Cardiac fibroblast (primary cell): ENCODE data around the gene DRGX.

ENCODE experiments used
- DNase-seq, 2 donors: peaks; one replicate each; pipeline versions ENCODE4 v3.0.0 to v3.0.0-alpha.2; 2010; ENCODE audit warnings: low read depth in 2 of 2
- H3K4me3 ChIP-seq, 2 donors: replicated peaks in 1 of 2; 1 replicate in 1 of 2; 2 replicates in 1 of 2; pipeline ENCODE4 v1.5.1; 2011; ENCODE audit warnings: low read depth in 2 of 2, low read length in 2 of 2, mild to moderate bottlenecking in 2 of 2, moderate library complexity in 1 of 2
- CTCF ChIP-seq: IDR thresholded peaks from one replicate; pipeline ENCODE4 v1.5.1; 2011; ENCODE audit warnings: low read depth, mild to moderate bottlenecking, low read length, inconsistent platforms

The DRGX gene

GRCh38 chr10:49417311-49418052 lies 21.6 kb upstream of the DRGX start:
- DNase-seq: no peak
- TF ChIP-seq CTCF: no peak
- H3K4me3 ChIP-seq: no peak overlapping the region

- no peak for DNase-seq
- H3K4me3 ChIP-seq: no peak overlapping the region
- TF ChIP-seq CTCF: no peak
Measured at GRCh38 chr10:49415846-49416245, 20.0 kb upstream of the DRGX start.

DNA sequence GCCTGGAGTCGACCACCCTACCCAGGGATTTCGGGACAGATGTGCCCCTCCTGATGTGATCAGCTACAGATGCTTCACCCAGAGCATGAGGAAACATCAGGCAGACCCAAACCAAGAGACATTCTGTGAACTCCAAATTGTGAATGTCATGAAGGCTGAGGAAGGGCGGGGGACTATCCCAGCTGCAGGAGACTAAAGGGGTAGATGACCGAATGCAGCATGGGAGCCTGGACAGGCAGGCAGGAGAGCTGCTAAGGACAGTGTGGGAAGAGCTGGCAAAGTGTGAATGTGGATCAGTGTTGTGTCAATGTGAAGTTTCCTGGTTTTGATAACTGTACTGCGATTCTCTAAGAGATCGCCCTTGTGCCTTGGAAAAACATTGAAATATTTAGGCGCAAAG lies 19.2 kb upstream of the DRGX start:
- no peak for TF ChIP-seq CTCF
- H3K4me3 ChIP-seq: no peak overlapping the region

DNA sequence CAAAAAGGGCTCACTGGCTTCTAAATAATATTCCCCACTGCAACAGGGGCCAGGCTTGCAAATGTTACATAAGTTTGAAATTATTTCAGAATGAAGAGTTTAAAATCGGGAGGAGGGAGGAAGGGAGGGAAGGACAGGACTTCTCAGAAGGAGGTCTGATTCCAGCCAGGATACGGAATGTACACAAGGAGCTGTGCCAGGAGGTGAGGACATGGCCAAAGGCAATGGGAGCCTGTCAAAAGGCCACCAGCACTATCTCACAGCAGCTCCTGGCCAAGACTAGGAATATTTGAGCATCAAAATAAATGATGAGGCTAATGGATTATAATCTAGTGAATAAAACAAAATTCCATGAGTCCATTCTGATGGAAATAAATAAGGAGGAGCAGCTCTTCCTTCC lies 18.6 kb upstream of the DRGX start:
- no peak overlapping the region for H3K4me3 ChIP-seq
- TF ChIP-seq CTCF: no peak
- DNase-seq: no peak

More for the DNA sequence above, 19.2 kb upstream of the DRGX start:
- no peak for DNase-seq

DNA sequence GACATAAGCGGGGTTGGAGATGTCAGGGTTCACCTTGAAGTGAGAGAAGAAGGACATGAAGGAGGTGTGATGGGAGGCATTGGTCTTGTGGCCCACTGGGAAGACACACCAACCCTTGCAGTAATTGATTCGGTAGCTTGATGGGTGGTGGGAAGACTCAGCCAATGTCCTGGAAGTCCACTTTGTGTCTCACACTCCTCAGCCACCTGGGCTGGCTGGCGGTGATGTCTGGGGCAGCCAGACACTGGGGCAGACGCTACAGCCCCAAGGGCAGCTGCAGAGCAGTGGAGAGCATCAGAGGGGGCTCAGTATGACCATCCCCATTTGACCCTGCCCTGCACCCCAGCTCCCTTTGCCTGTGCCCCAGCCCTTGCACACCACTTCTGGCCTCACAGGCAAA lies 16.7 kb upstream of the DRGX start:
- H3K4me3 ChIP-seq: no peak overlapping the region
- no peak for DNase-seq
- no peak for TF ChIP-seq CTCF

DNA sequence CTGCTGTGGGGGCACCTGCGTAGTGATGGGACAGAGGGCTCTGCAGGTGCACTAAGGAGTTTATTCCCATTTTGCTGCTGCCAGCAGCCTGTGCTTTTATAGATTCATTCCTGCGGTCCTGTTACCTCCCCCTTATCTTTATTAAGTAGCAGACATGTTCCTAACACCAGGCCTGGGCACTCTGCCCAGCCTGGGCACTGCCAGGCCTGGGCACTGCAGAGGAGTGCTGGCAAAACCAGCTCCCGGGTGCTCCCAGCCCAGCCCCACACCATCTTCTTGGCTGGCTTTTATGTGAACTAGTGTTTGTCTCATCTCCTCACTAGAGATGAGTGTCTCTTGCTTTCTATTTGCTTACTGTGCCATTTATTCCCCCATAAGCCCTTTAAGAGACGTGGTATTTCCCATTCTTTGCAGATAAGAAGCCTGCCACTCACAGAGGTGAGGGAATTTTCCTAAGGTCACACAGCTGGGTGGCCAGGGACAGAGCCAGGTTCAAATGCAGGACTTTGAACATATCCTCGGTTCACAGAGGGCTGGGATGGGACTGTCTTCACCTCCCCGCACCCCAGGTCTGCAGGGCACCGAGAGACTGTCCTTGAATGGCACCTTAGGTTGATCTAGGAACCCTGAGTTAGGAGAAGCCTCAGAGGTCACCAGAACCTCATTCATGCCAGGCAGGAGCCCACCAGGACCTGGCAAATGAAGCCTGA lies 14.6 kb upstream of the DRGX start:
- no peak for TF ChIP-seq CTCF
- no peak for DNase-seq

More for the DNA sequence above, 14.6 kb upstream of the DRGX start:
- H3K4me3 ChIP-seq: no peak overlapping the region
